Adrenal gland (tissue), 12 donors: ENCODE results near the gene ANKRD28. TPM values are rescaled to one million over a fixed set of nuclear protein-coding genes. Genes with fewer than 3 reads are reported as not detected.

ENCODE experiments used
- DNase-seq, 7 donors: peaks; one replicate each; pipeline ENCODE4 v3.0.0-alpha.2; 2019 to 2020
- H3K27ac ChIP-seq, 5 donors: fragments of 200-600 bp; sonication (generic) in 4 of 5; 1 replicate in 3 of 5; 2 replicates in 2 of 5; pipeline versions ENCODE4 v1.5.1 to v1.8.0; 2016 to 2020; ENCODE audit warnings: mild to moderate bottlenecking in 1 of 5
- H3K27me3 ChIP-seq: fragments of 200-600 bp; 2 replicates; pipeline ENCODE4 v1.8.0; 2021
- H3K36me3 ChIP-seq, 2 donors: fragments of 200-600 bp; replicated peaks in 1 of 2; 1 replicate in 1 of 2; 2 replicates in 1 of 2; pipeline versions ENCODE4 v1.5.1 to v1.8.0; 2018 to 2022
- H3K4me1 ChIP-seq, 2 donors: fragments of 200-600 bp; replicated peaks in 1 of 2; 1 replicate in 1 of 2; 2 replicates in 1 of 2; pipeline versions ENCODE4 v1.5.1 to v1.8.0; 2018 to 2021
- H3K4me3 ChIP-seq, 4 donors: fragments of 200-600 bp; sonication (generic) in 3 of 4; one replicate each; pipeline ENCODE4 v1.5.1; 2016 to 2018
- H3K9me3 ChIP-seq, 3 donors: fragments of 200-600 bp; sonication (generic) in 1 of 3; replicated peaks in 1 of 3; 1 replicate in 2 of 3; 2 replicates in 1 of 3; pipeline versions ENCODE4 v1.5.1 to v1.8.0; 2016 to 2021
- CTCF ChIP-seq, 6 experiments: fragments of 450-650 bp in 4 of 6; fragments of 200-600 bp in 2 of 6; sonication (generic) in 1 of 6; IDR thresholded peaks; 1 replicate in 5 of 6; 2 replicates in 1 of 6; pipeline versions ENCODE4 v1.5.1 to v1.8.0; 2016 to 2021; ENCODE audit warnings: antibody characterized with exemption in 6 of 6, mild to moderate bottlenecking in 2 of 6, moderate library complexity in 1 of 6
- POLR2A ChIP-seq, 2 donors: fragments of 450-650 bp; IDR thresholded peaks; one replicate each; pipeline ENCODE4 v1.6.1; 2017; ENCODE audit warnings: antibody characterized with exemption in 2 of 2, mild to moderate bottlenecking in 2 of 2, moderate library complexity in 1 of 2
- WGBS, 4 donors: extraction: QIAGEN DNeasy Blood & Tissue Kit in 2 of 4; methylation state at CpG; one replicate each; pipeline versions ENCODE4 v1.1.5 to v1.1.7; 2013 to 2017; 5-methylcytosine and 5-hydroxymethylcytosine counted together
- intact Hi-C, 2 donors: fragments of 100-400 bp; cut with DNase I; formaldehyde crosslinking; loops; one replicate each; pipeline versions ENCODE4 v1.14.1 to v1.15.0; 2022 to 2023
- polyA plus RNA-seq, 3 donors: library from polyadenylated mRNA; stranded (reverse); fragments of 200-250 nt in 2 of 3; fragments of 350-450 nt in 1 of 3; fragmentation: Illumina TruSeq in 1 of 3; extraction: RNeasy Lipid Tissue Mini Kit (QIAGEN cat#74804) in 1 of 3; gene quantifications; one replicate each; pipeline ENCODE4 v1.2.3, GENCODE V29; 2013 to 2014
- total RNA-seq, 9 donors: library from RNA; depleted of rRNA in 4 of 9; stranded (reverse); fragments of >200 nt in 4 of 9; fragments of 120-200 nt in 1 of 9; fragmentation: NEBNext Ultra II Directional in 1 of 9; extraction: Animal tissue kit (Norgen Biotek cat#: 25700) in 1 of 9; gene quantifications; one replicate each; pipeline versions ENCODE4 v1.1.0 to v1.2.4, GENCODE V29; 2013 to 2023
- donor health status: healthy with polysubstance abuse.
- donor health status: Bipolar disorder and iron deficiency.
- donor health status: DM: yes; HTN: yes; CAD: no.
- donor health status: DM: no; HTN: no; CAD: no.
- donor health status: DM: no; HTN: no; CAD: no.
- donor health status: DM: yes; HTN: yes; CAD: no.

Gene ANKRD28
- total and polyA plus RNA-seq, 12 donors = 11.0 to 71.7 (median 34.5) TPM

- peak overlapping the region in 4 of 5 donors; percentile 57 to 76 (median 69) for H3K27ac ChIP-seq
- TF ChIP-seq CTCF (IDR thresholded peaks at IDR 0.05) = no peak
- no peak for TF ChIP-seq POLR2A (IDR thresholded peaks at IDR 0.05)
- H3K9me3 ChIP-seq = no peaks in the 10 kb centered on the region
- no peaks in the 10 kb centered on the region for H3K27me3 ChIP-seq
- H3K4me1 ChIP-seq = peaks cover 34 to 45% of the 10 kb centered on the region in 2 donors
- 37 to 41% (median 40%) methylated on average over 10 to 13 of the region's 13 CpGs for WGBS, 4 donors
- H3K36me3 ChIP-seq = no peaks in the 10 kb centered on the region
- peak in 6 of 7 donors; percentile 33 to 75 (median 56) for DNase-seq
- H3K4me3 ChIP-seq = peak overlapping the region in 1 of 4 donors; percentile 7
- intact Hi-C loops = loop anchor here in 1 of 2 donors (10.0 kb wide), 1 partner anchor 610 kb away; no protein-coding TSS in a partner anchor
Measured at GRCh38 chr3:15635121-15635661, 162.6 kb downstream of the ANKRD28 start.

- 41 to 62% (median 49%) methylated on average over 2 of the region's 2 CpGs for WGBS, 4 donors
- Histone ChIP-seq H3K27me3 (no peaks in the 10 kb centered on the region), H3K9me3 (no peaks in the 10 kb centered on the region), H3K27ac (peak overlapping the region in 4 of 5 donors; percentile 57 to 76 (median 69)), H3K4me1 (peaks cover 34 to 46% of the 10 kb centered on the region in 2 donors), H3K4me3 (peak overlapping the region in 1 of 4 donors; percentile 7), H3K36me3 (no peaks in the 10 kb centered on the region)
- no peak for DNase-seq
- TF ChIP-seq POLR2A (IDR thresholded peaks at IDR 0.05) = no peak
- TF ChIP-seq CTCF (IDR thresholded peaks at IDR 0.05) = no peak
- intact Hi-C loops = loop anchor here (5.0 to 10.0 kb wide), 2 partner anchors 173 to 610 kb away; no protein-coding TSS in a partner anchor
Measured at GRCh38 chr3:15634671-15635070, 163.1 kb downstream of the ANKRD28 start.

DNA sequence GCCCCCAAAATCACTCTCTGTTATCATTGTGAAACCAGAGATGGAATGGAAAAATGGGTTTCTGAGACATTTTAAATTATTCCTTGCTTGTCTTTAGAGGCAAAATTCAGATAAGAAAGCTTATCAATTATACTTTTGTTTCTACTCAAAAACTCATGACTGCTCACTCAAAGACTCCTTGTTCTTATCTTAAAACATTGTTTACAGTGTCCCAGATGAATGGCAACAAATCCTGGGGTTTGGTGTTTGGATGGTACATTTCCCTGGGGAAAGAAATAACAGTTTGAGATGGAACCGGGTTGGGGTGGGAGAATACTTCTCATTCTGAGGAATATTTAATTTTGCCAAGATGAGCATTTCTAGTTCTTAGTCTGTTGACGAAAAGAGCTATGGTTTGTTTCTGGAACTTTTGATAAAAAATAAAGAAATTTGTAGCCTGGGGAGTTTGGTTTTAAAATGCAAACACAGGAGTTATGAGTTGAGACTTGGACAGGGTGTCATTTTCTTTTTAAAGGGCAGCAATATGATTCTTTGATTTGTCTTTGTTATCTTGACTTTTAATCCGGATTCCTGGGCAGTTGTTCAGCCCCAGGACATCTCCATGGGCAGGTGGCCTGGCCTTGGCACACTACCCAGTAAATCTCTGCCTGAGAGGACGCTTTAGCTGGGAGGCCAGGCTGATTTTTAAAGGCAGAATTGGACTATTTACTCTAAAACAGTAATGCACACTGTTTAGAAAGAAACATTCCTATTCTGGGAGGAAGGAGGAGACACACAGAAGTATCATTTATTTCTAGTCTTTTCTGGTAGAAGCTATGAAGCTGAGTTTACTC lies 163.8 kb downstream of the ANKRD28 start:
- no peak for TF ChIP-seq POLR2A (IDR thresholded peaks at IDR 0.05)
- TF ChIP-seq CTCF (IDR thresholded peaks at IDR 0.05) = no peak
- Histone ChIP-seq H3K9me3 (no peaks in the 10 kb centered on the region), H3K27me3 (no peaks in the 10 kb centered on the region), H3K27ac (peak overlapping the region; percentile 17 to 76 (median 63)), H3K36me3 (no peaks in the 10 kb centered on the region), H3K4me1 (peaks cover 34 to 46% of the 10 kb centered on the region in 2 donors), H3K4me3 (no peak overlapping the region)
- peak; percentile 66 to 87 (median 81) for DNase-seq
- WGBS, 4 donors = 17 to 24% (median 21%) methylated on average over 4 of the region's 4 CpGs
- intact Hi-C loops = loop anchor here (5.0 to 10.0 kb wide), 2 partner anchors 173 to 611 kb away; no protein-coding TSS in a partner anchor

- H3K9me3 ChIP-seq = no peaks in the 10 kb centered on the region
- peaks cover 34 to 46% of the 10 kb centered on the region in 2 donors for H3K4me1 ChIP-seq
- 87 to 92% (median 90%) methylated on average over 5 of the region's 5 CpGs for WGBS, 4 donors
- intact Hi-C loops = loop anchor here (5.0 to 10.0 kb wide), 2 partner anchors 174 to 612 kb away; no protein-coding TSS in a partner anchor
- TF ChIP-seq POLR2A (IDR thresholded peaks at IDR 0.05) = no peak
- TF ChIP-seq CTCF (IDR thresholded peaks at IDR 0.05) = no peak
- H3K4me3 ChIP-seq = no peak overlapping the region
- peak overlapping the region in 4 of 5 donors; percentile 26 to 76 (median 69) for H3K27ac ChIP-seq
- no peaks in the 10 kb centered on the region for H3K27me3 ChIP-seq
- no peak for DNase-seq
- no peaks in the 10 kb centered on the region for H3K36me3 ChIP-seq
Measured at GRCh38 chr3:15633159-15633558, 164.6 kb downstream of the ANKRD28 start.
